HG03432 (cell line): ENCODE measurements around the gene PTPRT.
"Not testable (repeated sequence)": the region's sequence is repeated elsewhere in the genome, so short reads cannot be mapped to it uniquely, and the experiment has no call there.

Experiments
- ATAC-seq: cut with Tn5 transposase; IDR thresholded peaks from one replicate; pipeline ENCODE4 v1.9.1; 2021; ENCODE audit warnings: mild to moderate bottlenecking, moderate library complexity; ENCODE audit not compliant: unreplicated experiment

The PTPRT gene

DNA sequence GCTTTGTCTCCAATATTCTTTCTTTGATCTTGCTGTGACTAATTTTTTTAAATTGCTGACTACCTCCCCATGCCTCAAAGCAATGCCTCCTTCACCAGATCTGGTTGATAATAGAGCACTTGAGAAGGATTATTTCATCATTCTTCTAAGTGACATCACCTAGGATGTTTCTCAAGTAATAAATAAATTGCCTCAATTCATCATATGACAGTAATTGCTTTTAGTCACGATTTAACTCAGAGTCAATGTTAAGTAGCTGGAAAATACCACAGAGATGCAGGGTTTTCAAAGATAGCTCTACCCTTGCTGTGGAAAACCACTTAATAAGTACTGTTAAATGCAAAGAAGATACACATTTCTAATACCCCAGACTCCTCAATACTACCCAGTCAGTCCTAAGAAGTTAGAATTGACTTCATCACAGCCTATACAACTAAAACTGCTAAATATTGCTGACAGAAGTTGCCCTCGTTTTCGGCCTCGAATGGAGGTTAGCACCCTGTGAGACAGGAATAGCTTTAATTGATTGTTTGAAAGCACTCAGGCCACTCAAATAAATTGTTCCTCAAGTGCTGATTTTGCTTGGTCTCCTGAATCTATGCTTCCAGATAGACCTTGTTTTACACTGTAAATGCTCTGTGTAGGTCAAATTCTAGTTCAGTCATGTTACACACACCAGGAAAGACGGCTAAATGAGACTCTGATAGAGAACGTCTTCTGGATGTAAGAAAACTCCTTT lies 931.0 kb downstream of the PTPRT start:
- ATAC-seq = no peak

DNA sequence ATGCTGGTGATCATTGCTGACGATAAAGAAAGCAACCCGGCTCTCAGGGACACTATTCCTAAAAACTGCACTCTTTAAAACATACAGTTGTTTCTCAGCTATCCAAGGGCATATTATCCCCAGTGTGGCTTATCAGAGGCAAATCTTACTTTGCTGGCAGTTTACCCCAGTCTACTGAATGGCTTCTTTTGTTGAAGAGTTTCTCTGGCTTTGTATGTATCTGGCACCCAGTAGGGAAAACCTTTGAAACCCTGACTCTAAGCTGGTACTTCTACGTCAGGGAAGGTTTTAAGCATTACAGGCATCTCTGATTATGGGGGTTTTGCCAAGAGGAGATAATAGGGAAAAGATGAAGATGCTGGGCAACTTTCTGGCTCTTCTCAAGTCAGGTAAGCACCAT lies 933.9 kb downstream of the PTPRT start:
- ATAC-seq = no peak

- ATAC-seq = no peak
Measured at GRCh38 chr20:42254673-42255072, 935.0 kb downstream of the PTPRT start.

- ATAC-seq = no peak
Measured at GRCh38 chr20:42252116-42252515, 937.6 kb downstream of the PTPRT start.

DNA sequence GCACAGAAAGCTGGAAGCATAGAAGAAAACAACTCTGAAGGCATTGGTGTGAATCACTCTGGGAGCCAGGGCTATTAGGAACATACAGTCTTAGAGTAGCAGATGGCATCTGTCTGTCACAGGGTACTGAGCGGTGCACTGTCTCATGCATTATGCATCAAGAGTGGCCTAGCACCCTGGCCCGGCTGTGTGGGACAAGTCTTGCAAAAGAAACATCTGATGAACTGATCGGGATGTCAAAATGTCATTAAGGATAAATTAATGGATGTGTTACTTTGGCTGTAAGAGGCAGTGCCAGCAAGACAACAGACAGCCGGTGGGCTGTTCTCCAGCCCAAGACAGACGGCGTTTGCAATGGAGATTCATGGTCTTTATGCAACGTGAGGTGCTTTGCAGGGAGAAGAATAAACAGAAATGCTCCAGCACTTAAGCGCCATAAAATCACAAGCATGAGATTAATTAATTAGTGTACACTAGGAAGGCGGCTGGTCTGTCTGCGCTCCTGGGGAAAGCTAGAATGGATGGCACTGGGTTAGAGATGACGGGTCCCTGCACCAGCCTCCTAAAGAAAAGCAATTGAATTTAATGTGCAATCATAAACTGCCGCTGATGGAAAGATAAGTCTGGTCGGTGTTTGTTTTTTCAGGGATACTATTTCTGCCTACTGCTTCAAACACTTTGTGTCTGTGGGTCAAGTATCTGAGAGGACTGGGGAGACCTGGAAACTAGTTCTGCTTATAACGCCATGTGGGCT lies 970.9 kb downstream of the PTPRT start:
- ATAC-seq = no peak

GRCh38 chr20:42214074-42214473 lies 975.6 kb downstream of the PTPRT start:
- ATAC-seq = no peak

GRCh38 chr20:42212391-42212790 lies 977.3 kb downstream of the PTPRT start:
- ATAC-seq = no peak

DNA sequence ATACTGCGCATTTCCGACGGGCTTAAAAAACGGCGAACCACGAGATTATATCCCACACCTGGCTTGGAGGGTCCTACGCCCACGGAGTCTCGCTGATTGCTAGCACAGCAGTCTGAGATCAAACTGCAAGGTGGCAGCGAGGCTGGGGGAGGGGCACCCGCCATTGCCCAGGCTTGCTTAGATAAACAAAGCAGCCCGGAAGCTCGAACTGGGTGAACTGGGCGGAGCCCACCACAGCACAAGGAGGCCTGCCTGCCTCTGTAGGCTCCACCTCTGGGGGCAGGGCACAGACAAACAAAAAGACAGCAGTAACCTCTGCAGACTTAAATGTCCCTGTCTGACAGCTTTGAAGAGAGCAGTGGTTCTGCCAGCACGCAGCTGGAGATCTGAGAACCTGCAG lies 983.1 kb downstream of the PTPRT start:
- not testable (repeated sequence) for ATAC-seq

- no peak for ATAC-seq
Measured at GRCh38 chr20:42204109-42204660, 985.5 kb downstream of the PTPRT start.

DNA sequence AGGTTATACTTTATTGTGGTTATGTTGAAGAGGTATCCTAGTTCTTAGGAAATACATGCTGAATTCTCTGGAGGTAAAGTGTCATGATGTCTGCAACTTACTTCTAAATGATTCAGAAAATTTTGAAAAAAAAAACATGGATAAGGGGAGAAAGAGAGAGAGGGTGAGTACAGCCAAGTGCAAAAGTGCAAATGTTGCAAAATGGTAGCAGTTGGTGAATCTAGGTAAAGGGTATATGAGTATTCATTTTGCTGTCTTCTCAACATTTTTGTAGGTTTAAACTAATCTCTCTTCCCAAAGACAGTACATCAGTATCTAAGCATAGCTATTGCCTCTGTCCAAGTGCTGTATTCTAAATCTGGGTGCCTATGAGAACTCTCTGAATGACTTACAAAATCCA lies 992.1 kb downstream of the PTPRT start:
- ATAC-seq = no peak

DNA sequence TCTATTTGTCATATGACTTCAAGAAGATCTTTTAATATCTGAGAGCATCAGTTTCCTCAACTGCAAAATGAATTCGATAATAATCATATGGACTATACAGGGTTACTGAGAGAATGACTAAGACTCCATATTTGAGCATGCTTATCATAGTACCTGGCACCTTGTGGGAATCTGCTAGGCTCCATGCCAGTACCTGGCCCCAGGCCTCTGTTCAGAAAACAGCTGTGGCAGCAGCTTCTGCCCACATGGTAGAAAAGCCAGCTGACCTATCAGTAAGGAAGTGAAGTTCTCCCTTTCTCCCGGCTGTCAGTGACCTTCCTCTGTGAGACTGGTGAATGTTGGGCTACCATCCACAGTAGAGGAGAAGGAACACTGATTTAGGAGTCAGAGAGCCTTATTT lies 996.6 kb downstream of the PTPRT start:
- no peak for ATAC-seq

DNA sequence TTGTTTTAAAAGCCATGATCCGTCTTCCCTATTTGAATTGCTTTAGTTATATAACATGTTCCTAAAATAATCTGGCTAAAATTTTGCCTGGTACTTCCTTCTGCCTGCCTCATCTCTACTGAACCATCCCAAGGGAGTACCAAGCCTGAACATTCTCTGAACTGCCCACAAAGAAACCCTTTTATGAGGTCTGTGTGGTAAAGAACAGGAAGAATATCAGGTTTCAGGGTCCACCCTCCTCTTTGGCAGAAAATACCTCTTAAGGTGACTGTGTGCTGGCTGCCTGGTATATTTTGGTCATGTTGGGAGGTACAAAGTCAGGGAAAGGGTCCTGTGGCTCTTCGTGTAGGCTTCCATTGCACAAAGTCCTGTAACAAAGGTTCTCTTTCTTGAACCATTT lies 997.4 kb downstream of the PTPRT start:
- no peak for ATAC-seq

DNA sequence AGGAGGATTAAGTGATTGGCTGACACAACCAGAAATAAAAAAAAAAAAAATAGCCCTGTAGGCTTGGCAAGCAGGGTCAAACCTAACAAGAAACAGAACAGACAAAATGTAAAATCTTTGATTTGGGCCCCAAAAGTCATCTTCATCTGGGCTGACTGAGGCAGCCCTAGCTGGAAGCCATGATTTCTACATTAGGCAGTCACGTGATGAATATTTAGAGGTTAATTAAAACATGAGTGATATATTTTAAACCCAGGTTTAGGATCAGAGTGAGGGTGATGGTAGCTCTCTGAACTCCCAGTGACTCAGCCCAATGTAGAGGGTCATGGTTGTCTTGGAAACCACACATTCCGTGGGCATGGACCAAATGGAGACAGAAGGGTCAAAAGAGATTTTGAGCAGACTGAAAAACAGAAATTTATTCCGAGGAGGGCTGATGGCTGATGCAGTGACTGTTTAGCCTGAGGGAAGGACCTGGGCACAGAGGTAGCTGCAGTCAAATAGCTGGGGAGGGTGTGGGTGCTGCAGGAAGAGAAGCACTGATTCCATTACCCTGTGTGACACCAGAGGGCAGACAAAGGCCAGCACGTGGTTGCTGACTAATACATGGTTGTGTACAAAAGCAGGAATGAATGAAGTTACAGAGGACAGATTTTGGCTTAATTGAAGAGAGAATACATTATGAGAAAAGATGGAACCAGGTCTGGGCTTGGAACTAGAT lies 998.4 kb downstream of the PTPRT start:
- ATAC-seq = no peak

GRCh38 chr20:42190084-42190483 lies 999.6 kb downstream of the PTPRT start:
- no peak for ATAC-seq

GRCh38 chr20:42186337-42186736 lies 1003.4 kb downstream of the PTPRT start:
- ATAC-seq = no peak

DNA sequence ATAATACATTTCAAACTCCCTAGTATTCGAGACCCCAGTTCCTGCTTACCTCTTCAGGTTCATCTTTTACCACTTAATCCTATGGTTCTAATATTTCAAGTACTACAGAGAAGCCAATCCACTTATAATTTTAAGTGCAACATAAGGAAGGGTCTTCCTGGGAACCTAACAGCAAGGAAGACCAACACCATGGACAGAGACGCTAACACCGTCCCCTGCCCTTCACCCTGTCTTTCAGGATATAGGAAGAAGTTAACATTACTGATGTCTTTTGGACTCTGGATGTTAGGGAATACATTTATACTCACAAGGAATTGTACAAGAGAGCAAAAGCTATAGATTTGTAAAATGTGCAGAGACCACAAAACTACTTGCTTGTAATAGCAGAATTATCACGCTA lies 1006.6 kb downstream of the PTPRT start:
- ATAC-seq = no peak

DNA sequence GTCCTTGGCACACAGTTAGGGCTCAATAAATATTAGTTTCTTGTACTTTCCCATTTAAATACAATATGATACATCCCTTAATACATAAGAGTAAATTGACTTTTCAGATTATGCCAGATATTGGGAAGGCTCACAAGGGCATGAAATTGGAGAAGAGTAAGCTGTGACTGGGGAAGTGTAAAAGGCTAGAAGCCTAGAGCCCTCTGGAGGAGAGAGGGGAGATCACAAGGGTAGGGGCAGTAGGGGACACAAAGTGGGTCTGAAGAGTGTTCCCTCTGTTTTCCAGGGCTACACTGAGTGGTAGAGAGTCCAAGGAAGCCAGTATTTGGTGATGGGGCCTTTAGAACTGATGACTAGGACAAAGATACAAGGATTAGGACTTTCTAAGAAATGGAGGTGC lies 1008.6 kb downstream of the PTPRT start:
- ATAC-seq = no peak

GRCh38 chr20:42179768-42180167 lies 1009.9 kb downstream of the PTPRT start:
- ATAC-seq = no peak

DNA sequence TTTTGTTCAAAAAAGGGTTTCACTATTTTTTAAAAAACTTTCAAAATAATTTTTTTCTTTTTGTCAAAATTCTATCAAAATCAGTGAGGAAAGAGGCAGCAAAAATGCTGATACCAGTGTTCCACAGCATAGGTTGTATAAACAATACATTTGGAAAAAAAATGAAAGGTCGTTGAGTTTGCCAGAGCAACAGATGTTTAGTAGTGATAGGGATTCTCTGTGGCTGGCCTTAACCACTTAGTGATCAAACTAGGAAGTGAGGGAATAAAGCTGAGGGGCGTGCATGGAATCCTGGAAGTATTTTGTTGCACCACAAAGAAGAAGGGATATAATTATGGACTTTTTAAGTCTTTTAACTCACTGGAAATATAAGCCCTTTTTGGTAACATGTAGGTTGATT lies 1016.3 kb downstream of the PTPRT start:
- ATAC-seq = no peak

DNA sequence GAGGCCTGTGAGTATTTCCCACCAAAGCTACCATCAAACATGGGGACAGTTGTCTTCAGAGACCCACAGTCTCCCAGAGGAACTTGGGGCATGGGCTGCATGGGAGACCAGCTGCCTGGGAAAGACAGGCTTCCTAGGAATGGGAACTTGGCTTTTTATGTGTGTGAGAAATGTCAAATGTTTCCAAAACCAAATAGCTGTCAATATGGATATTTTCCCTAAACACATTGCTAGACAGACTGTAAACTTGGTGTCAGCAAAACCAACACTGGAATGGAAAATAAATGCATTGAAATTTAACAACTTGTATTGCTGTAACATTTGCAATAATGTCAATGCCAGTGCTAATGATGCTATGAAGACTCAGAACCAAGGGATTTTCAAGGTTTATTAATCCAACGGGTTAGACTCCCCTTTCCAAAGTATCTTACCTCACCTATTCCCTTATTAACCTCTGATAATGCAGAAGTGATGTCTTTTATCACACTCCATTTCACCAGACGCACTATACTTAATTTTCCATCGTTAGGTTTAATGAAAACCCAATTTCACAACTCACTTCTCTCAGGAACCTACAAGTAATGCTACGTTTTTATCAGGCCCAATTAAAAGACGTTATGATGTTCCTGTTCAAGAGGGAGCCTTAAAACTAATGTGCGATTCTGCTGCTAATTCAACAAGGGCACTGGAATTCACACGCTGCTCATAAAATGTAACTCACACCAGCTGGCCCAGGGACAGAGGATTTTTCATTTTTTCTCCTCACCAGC lies 1025.4 kb downstream of the PTPRT start:
- ATAC-seq = no peak
